Activated naive CD8-positive, alpha-beta T cell treated with anti-CD3 and anti-CD28 coated beads, Interleukin-2, amount 50 U/mL, for 24 hours (primary cell): Measurements from ENCODE around the gene L3MBTL1.

Experiments
- ATAC-seq: fragments of 150-1000 bp; cut with Tn5 transposase; one replicate; pipeline ENCODE4 v1.10.0; 2021
- DNase-seq: peaks from one replicate; pipeline ENCODE4 v3.0.0; 2021
- H3K27ac Mint-ChIP-seq: one replicate; pipeline ENCODE4 v1.8.0; 2021; ENCODE audit warnings: mild to moderate bottlenecking, mixed read lengths
- H3K27me3 Mint-ChIP-seq: one replicate; pipeline ENCODE4 v1.8.0; 2021; ENCODE audit warnings: mixed read lengths
- H3K36me3 Mint-ChIP-seq: one replicate; pipeline ENCODE4 v1.8.0; 2021; ENCODE audit warnings: low read depth, mixed read lengths
- H3K4me1 Mint-ChIP-seq: one replicate; pipeline ENCODE4 v1.8.0; 2021; ENCODE audit warnings: mixed read lengths
- H3K4me3 Mint-ChIP-seq: one replicate; pipeline ENCODE4 v1.8.0; 2021; ENCODE audit warnings: mild to moderate bottlenecking, moderate library complexity, mixed read lengths
- H3K9me3 Mint-ChIP-seq: one replicate; pipeline ENCODE4 v1.8.0; 2021; ENCODE audit warnings: mixed read lengths

Gene L3MBTL1

GRCh38 chr20:43516251-43516824, 8.8 kb downstream of the L3MBTL1 start:
- ATAC-seq = no peak
- peaks cover 5% of the 10 kb centered on the region for H3K4me1 Mint-ChIP-seq
- no peak overlapping the region for H3K4me3 Mint-ChIP-seq
- DNase-seq = no peak
- no peaks in the 10 kb centered on the region for H3K9me3 Mint-ChIP-seq
- H3K27me3 Mint-ChIP-seq = no peaks in the 10 kb centered on the region
- H3K27ac Mint-ChIP-seq = no peak overlapping the region
- no peaks in the 10 kb centered on the region for H3K36me3 Mint-ChIP-seq

DNA sequence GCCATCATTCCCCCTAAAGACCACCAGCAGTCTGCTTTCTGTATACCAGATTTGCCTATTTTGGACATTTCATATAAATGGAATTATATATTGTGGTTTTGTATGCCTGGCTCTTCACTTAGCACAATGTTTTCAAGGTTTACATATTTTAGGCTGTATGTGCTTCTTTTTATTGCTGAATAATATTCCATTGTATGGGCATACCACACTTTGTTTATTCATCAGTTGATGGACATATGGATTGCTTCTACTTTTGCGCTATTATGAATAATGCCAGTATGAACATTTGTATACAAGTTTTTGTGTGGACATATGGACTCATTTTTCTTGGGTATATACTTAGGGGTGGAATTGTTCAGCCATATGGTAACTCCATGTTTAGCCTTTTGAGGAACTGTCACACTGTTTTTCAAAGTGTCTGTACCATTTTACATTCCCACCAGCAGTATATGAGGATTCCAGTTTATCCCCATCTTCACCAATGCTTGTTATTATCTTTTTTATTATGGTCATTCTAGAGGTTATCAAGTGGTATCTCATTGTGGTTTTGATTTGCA, 12.7 kb downstream of the L3MBTL1 start:
- no peaks in the 10 kb centered on the region for H3K9me3 Mint-ChIP-seq
- no peaks in the 10 kb centered on the region for H3K4me1 Mint-ChIP-seq
- DNase-seq (no peak), ATAC-seq (no peak)
- no peaks in the 10 kb centered on the region for H3K36me3 Mint-ChIP-seq
- no peak overlapping the region for H3K27ac Mint-ChIP-seq
- no peak overlapping the region for H3K4me3 Mint-ChIP-seq
- H3K27me3 Mint-ChIP-seq = no peaks in the 10 kb centered on the region

- no peak overlapping the region for H3K27ac Mint-ChIP-seq
- no peaks in the 10 kb centered on the region for H3K36me3 Mint-ChIP-seq
- H3K9me3 Mint-ChIP-seq = no peaks in the 10 kb centered on the region
- ATAC-seq (no peak), DNase-seq (no peak)
- H3K4me1 Mint-ChIP-seq = no peaks in the 10 kb centered on the region
- H3K4me3 Mint-ChIP-seq = no peak overlapping the region
- H3K27me3 Mint-ChIP-seq = no peaks in the 10 kb centered on the region
Observed at GRCh38 chr20:43525021-43525420, 17.5 kb downstream of the L3MBTL1 start.

DNA sequence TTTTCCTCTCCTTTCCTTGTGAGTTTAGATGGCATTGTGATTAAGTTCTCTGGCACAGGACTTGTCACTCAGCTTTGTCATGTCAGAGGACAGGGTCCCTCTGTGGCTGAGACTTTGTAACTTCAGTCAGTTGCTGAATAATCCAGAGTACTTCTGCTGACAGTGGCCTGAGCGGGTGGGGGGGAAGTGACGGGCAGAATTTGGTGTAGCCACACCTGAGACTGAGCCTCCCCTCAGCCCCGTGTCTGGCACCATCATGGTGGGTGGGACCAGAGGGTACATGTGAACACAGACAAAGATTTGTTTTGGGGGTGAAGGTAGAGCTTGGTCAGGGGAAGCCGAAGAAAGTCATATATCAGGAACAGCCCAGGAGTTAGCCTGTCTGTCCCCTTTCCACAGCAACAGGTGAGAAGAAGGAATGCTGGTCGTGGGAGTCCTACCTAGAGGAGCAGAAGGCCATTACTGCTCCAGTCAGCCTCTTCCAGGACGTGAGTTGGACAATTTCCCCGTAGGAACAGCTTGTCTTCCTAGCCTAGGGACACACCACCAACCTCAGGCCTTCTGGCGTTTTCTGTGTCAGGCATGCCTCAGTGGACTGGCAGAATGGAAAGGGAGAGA, 20.9 kb downstream of the L3MBTL1 start:
- peaks cover 4% of the 10 kb centered on the region for H3K4me1 Mint-ChIP-seq
- no peaks in the 10 kb centered on the region for H3K27me3 Mint-ChIP-seq
- no peak overlapping the region for H3K4me3 Mint-ChIP-seq
- H3K27ac Mint-ChIP-seq = no peak overlapping the region
- H3K36me3 Mint-ChIP-seq = no peaks in the 10 kb centered on the region
- ATAC-seq = no peak
- H3K9me3 Mint-ChIP-seq = no peaks in the 10 kb centered on the region
- no peak for DNase-seq

- no peaks in the 10 kb centered on the region for H3K36me3 Mint-ChIP-seq
Observed at GRCh38 chr20:43529051-43529450, 21.6 kb downstream of the L3MBTL1 start.

DNA sequence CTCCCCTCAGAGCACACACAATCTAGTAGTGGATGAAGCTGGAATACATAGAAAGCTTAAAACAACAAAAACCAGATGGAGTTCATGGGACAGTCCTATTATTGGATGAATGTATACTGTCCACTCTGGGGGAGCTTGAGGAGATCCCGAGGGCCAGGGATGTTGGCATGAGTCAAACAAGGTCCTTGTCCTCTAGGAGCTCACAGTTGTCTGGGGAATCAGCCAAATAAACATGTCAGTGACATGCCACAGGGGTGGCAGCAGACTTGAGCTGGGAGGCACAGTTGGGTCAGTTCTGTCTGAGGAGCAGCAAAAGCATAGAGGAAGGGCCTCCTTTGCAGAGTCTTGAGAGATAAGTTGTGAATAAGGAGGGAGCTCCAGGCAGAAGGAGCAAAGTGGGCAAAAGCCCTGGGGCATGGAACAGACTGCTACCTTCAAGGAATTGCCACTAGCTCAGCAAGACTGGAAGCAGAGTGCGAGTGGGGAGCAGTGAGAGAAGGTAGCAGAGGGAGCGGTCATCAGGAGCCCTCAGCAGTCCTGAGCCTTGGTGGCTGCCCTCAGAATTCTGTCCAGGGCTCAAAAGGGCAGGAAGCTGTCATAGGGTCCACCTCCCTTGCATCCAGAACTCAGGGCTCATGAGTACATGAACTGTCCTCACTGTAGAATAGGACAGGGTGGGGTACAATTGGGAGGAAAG, 22.1 kb downstream of the L3MBTL1 start:
- Mint-ChIP-seq H3K27ac (no peak overlapping the region), H3K9me3 (no peaks in the 10 kb centered on the region), H3K4me3 (no peak overlapping the region), H3K36me3 (no peaks in the 10 kb centered on the region), H3K4me1 (peaks cover 6% of the 10 kb centered on the region), H3K27me3 (no peaks in the 10 kb centered on the region)
- no peak for DNase-seq
- no peak for ATAC-seq

More at GRCh38 chr20:43529051-43529450, 21.6 kb downstream of the L3MBTL1 start:
- H3K27ac Mint-ChIP-seq = no peak overlapping the region
- no peaks in the 10 kb centered on the region for H3K27me3 Mint-ChIP-seq
- no peak overlapping the region for H3K4me3 Mint-ChIP-seq
- H3K9me3 Mint-ChIP-seq = no peaks in the 10 kb centered on the region
- ATAC-seq = no peak
- H3K4me1 Mint-ChIP-seq = peaks cover 6% of the 10 kb centered on the region
- no peak for DNase-seq

DNA sequence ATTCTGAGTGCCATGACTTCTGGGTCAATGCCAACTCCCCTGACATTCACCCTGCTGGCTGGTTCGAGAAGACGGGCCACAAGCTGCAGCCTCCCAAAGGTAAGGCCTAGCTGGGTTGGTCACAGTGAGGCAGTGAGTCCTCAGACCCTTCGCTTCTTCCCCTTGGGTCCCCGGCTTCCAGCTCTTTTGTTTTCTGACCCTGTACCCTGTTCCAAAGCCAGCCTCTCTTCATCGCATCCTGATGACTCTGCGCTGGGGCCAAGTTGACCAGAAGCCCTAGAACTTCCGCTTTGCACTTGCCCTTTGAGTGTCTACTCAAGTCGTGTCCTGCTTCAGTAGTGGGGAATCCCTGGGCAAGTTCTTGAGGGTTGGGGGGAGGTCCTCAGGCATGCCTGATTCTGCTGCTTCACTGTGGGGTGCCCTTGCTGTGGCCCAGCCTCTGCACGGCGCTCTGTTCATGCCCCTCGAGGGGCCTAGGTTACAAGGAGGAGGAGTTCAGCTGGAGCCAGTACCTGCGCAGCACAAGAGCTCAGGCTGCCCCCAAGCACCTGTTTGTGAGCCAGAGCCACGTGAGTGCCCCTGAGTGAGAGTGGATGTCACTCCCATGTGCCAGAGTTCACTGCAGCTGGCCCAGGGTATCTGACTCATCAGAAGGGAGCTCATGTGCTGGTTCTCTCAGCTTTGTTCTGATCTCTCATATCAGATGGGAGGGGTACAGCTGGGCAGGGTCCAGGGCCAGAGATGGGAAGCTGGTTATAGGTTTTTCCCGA, 23.0 kb downstream of the L3MBTL1 start:
- Mint-ChIP-seq H3K9me3 (no peaks in the 10 kb centered on the region), H3K27ac (no peak overlapping the region), H3K4me3 (no peak overlapping the region), H3K27me3 (no peaks in the 10 kb centered on the region), H3K36me3 (no peaks in the 10 kb centered on the region), H3K4me1 (peaks cover 6% of the 10 kb centered on the region)
- no peak for ATAC-seq
- DNase-seq = no peak

- Mint-ChIP-seq H3K4me3 (no peak overlapping the region), H3K27me3 (no peaks in the 10 kb centered on the region), H3K36me3 (no peaks in the 10 kb centered on the region), H3K27ac (no peak overlapping the region), H3K4me1 (peaks cover 6% of the 10 kb centered on the region), H3K9me3 (no peaks in the 10 kb centered on the region)
- ATAC-seq (no peak), DNase-seq (no peak)
Observed at GRCh38 chr20:43531091-43531443, 23.6 kb downstream of the L3MBTL1 start.

DNA sequence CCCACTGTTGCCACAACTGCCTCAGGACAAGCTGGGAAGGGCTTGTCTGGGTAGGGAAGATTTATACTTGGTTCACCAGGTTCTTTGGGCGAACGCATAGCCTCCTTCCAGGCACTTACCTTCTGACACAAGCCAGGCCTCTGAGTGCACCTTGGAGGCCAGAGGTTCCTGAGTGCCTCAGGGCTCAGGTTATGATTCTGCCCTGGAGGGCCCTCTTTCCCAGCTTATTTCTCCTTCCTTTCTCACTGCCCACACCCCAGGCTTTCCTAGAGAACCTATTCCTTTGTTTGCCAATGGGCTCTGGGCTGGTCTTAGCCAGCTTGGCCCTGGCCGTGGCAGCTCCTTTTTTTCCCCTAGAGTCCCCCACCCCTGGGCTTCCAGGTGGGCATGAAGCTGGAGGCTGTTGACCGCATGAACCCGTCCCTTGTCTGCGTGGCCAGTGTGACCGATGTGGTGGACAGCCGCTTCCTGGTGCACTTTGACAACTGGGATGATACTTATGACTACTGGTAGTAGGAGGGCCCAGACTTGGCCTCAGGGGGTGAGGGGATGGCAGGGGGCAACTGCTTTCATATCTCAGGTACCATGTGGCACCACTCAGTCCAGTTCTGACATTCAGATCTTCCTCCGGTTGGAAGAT, 25.0 kb downstream of the L3MBTL1 start:
- H3K27ac Mint-ChIP-seq = no peak overlapping the region
- no peak overlapping the region for H3K4me3 Mint-ChIP-seq
- H3K36me3 Mint-ChIP-seq = no peaks in the 10 kb centered on the region
- ATAC-seq (no peak), DNase-seq (no peak)
- H3K27me3 Mint-ChIP-seq = no peaks in the 10 kb centered on the region
- no peaks in the 10 kb centered on the region for H3K9me3 Mint-ChIP-seq
- peaks cover 6% of the 10 kb centered on the region for H3K4me1 Mint-ChIP-seq

DNA sequence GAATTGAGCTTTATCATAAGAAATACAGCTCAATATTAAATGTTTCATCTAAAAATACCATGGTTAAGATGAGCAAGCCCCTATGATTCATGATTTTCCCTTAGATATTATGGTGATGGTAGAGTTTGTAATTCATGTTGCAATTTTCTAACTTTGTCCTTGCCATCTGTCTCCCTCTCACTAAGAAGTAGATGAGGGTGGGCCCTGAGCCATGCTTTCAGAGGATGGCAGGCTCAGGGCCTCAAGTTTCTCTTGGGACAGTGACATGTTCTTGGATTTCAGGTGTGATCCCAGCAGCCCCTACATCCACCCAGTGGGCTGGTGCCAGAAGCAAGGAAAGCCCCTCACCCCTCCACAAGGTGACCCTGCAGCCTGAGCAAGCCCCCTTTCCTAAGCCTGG, 25.6 kb downstream of the L3MBTL1 start:
- Mint-ChIP-seq H3K27me3 (no peaks in the 10 kb centered on the region), H3K36me3 (no peaks in the 10 kb centered on the region), H3K9me3 (no peaks in the 10 kb centered on the region), H3K4me1 (peaks cover 6% of the 10 kb centered on the region), H3K4me3 (no peak overlapping the region), H3K27ac (no peak overlapping the region)
- ATAC-seq (no peak), DNase-seq (no peak)

DNA sequence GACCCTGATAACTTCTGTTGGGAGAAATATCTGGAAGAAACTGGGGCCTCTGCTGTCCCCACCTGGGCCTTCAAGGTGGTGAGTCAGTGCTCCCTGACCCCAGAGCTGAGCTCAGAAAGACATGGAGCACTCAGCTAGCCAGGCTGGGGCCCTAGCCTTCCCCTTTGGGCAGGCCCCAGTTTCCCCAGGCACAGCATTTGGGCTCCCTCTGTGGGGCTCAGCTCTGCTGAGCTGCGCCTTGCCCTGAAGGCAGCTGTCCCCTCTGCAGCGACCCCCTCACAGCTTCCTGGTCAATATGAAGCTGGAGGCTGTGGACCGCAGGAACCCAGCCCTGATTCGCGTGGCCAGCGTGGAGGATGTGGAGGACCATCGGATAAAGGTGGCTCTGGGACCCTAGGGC, 26.5 kb downstream of the L3MBTL1 start:
- H3K27me3 Mint-ChIP-seq = no peaks in the 10 kb centered on the region
- no peak overlapping the region for H3K27ac Mint-ChIP-seq
- ATAC-seq (no peak), DNase-seq (no peak)
- no peaks in the 10 kb centered on the region for H3K9me3 Mint-ChIP-seq
- H3K4me1 Mint-ChIP-seq = peaks cover 6% of the 10 kb centered on the region
- no peaks in the 10 kb centered on the region for H3K36me3 Mint-ChIP-seq
- H3K4me3 Mint-ChIP-seq = no peak overlapping the region

- H3K36me3 Mint-ChIP-seq = no peaks in the 10 kb centered on the region
- ATAC-seq (no peak), DNase-seq (no peak)
- no peaks in the 10 kb centered on the region for H3K9me3 Mint-ChIP-seq
- no peak overlapping the region for H3K4me3 Mint-ChIP-seq
- no peak overlapping the region for H3K27ac Mint-ChIP-seq
- peaks cover 6% of the 10 kb centered on the region for H3K4me1 Mint-ChIP-seq
- H3K27me3 Mint-ChIP-seq = no peaks in the 10 kb centered on the region
Observed at GRCh38 chr20:43534791-43535350, 27.4 kb downstream of the L3MBTL1 start.

DNA sequence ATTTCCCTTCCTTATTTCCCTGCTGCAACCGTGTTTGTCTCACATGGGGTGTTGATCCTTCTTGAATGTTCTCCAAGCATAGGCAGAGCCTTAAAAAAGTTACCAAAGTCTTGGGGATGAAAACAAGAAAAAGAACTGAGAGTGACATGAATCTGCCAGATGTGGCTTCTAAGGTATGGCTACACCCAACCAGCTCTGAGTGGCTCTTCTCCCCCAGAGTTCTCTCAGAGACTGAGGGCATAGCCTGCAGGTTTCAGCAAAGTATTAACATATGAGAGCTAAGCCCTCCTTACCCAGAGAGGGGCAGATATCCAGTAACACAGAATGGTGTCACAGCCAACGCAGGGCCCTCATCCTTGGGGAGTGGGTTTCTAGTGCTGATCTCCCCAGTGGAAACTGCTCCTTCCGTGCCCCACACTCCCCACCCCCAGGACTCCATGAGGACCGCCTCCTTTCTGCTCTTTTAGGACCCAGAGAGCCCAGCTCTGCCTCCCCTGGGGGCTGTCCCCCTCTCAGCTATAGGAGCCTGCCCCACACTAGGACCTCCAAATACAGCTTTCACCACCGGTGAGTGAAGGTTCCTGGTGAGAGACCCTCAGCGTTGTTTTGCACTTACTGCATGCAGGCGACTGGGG, 28.0 kb downstream of the L3MBTL1 start:
- no peak overlapping the region for H3K27ac Mint-ChIP-seq

More for the DNA sequence above, 28.0 kb downstream of the L3MBTL1 start:
- Mint-ChIP-seq H3K4me3 (no peak overlapping the region), H3K9me3 (no peaks in the 10 kb centered on the region), H3K4me1 (peaks cover 6% of the 10 kb centered on the region), H3K27me3 (no peaks in the 10 kb centered on the region), H3K36me3 (no peaks in the 10 kb centered on the region)
- DNase-seq (no peak), ATAC-seq (no peak)
